H9 (cell line): ENCODE measurements around the gene VWA1. TPM values are rescaled to one million over a fixed set of nuclear protein-coding genes. Genes with fewer than 3 reads are reported as not detected.

Source experiments
- DNase-seq: peaks from one replicate; pipeline ENCODE4 v3.0.0-alpha.2; 2017
- H2AFZ ChIP-seq: one replicate; pipeline ENCODE4 v1.6.1; 2013; ENCODE audit warnings: mild to moderate bottlenecking, low read length, control low read depth, moderate library complexity
- H2AK5ac ChIP-seq: 2 replicates; pipeline ENCODE4 v1.6.1; 2013; ENCODE audit warnings: low read length, control low read depth, mixed read lengths; ENCODE audit not compliant: insufficient read length
- H2BK120ac ChIP-seq: one replicate; pipeline ENCODE4 v1.6.1; 2013; ENCODE audit warnings: low read depth, mild to moderate bottlenecking, low read length, control low read depth, inconsistent platforms; ENCODE audit not compliant: poor library complexity, severe bottlenecking
- H2BK12ac ChIP-seq: 2 replicates; pipeline ENCODE4 v1.6.1; 2013; ENCODE audit warnings: low read length, control low read depth, mixed read lengths, low read depth; ENCODE audit not compliant: insufficient read length
- H2BK15ac ChIP-seq: 2 replicates; pipeline ENCODE4 v1.6.1; 2013; ENCODE audit warnings: low read depth, low read length, control low read depth
- H2BK20ac ChIP-seq: one replicate; pipeline ENCODE4 v1.6.1; 2013; ENCODE audit warnings: low read depth, mild to moderate bottlenecking, low read length, control low read depth, inconsistent platforms; ENCODE audit not compliant: poor library complexity, severe bottlenecking
- H2BK5ac ChIP-seq: 2 replicates; pipeline ENCODE4 v1.6.1; 2013; ENCODE audit warnings: low read length, control low read depth, mixed read lengths; ENCODE audit not compliant: insufficient read length
- H3K14ac ChIP-seq: 2 replicates; pipeline ENCODE4 v1.6.1; 2013; ENCODE audit warnings: low read length, control low read depth; ENCODE audit not compliant: insufficient read depth
- H3K18ac ChIP-seq: 2 replicates; pipeline ENCODE4 v1.6.1; 2013; ENCODE audit warnings: low read depth, mild to moderate bottlenecking, mixed read lengths, low read length, control low read depth; ENCODE audit not compliant: insufficient read length
- H3K23ac ChIP-seq: 2 replicates; pipeline ENCODE4 v1.6.1; 2013; ENCODE audit warnings: low read length, control low read depth, mixed read lengths, low read depth; ENCODE audit not compliant: insufficient read length
- H3K23me2 ChIP-seq: 2 replicates; pipeline ENCODE4 v1.6.1; 2013; ENCODE audit warnings: low read depth, mild to moderate bottlenecking, mixed read lengths, low read length, control low read depth; ENCODE audit not compliant: insufficient read length, poor library complexity, severe bottlenecking
- H3K27ac ChIP-seq: 2 replicates; pipeline ENCODE4 v1.5.1; 2013; ENCODE audit warnings: low read length, control low read depth, mixed read lengths, low read depth; ENCODE audit not compliant: insufficient read length
- H3K27me3 ChIP-seq: 2 replicates; pipeline ENCODE4 v1.6.1; 2013; ENCODE audit warnings: low read length, control low read depth, inconsistent platforms; ENCODE audit not compliant: insufficient read depth
- H3K4ac ChIP-seq: 2 replicates; pipeline ENCODE4 v1.6.1; 2013; ENCODE audit warnings: low read depth, mild to moderate bottlenecking, control low read depth, inconsistent platforms, low read length, moderate library complexity
- H3K4me1 ChIP-seq: 2 replicates; pipeline ENCODE4 v1.6.1; 2013; ENCODE audit warnings: low read length, control low read depth, inconsistent platforms; ENCODE audit not compliant: insufficient read depth
- H3K4me2 ChIP-seq: 2 replicates; pipeline ENCODE4 v1.6.1; 2013; ENCODE audit warnings: low read length, control low read depth, mixed read lengths; ENCODE audit not compliant: insufficient read length, insufficient read depth
- H3K56ac ChIP-seq: 2 replicates; pipeline ENCODE4 v1.6.1; 2013; ENCODE audit warnings: low read depth, mild to moderate bottlenecking, mixed read lengths, low read length, control low read depth; ENCODE audit not compliant: insufficient read length
- H3K79me1 ChIP-seq: 2 replicates; pipeline ENCODE4 v1.6.1; 2013; ENCODE audit warnings: low read depth, mild to moderate bottlenecking, moderate library complexity, low read length, control low read depth, inconsistent platforms; ENCODE audit not compliant: insufficient read depth, poor library complexity, severe bottlenecking
- H3K79me2 ChIP-seq: 2 replicates; pipeline ENCODE4 v1.6.1; 2013; ENCODE audit warnings: low read length, control low read depth, inconsistent platforms; ENCODE audit not compliant: insufficient read depth
- H3K9ac ChIP-seq: 2 replicates; pipeline ENCODE4 v1.6.1; 2013; ENCODE audit warnings: low read length, control low read depth, mixed read lengths; ENCODE audit not compliant: insufficient read length; ENCODE audit errors: extremely low read depth
- H3K9me3 ChIP-seq: one replicate; pipeline ENCODE4 v1.6.1; 2013; ENCODE audit warnings: low read depth, low read length, inconsistent platforms; ENCODE audit not compliant: control insufficient read depth
- H3T11ph ChIP-seq: one replicate; pipeline ENCODE4 v1.6.1; 2013; ENCODE audit warnings: mild to moderate bottlenecking, low read length, control low read depth, inconsistent platforms
- H4K20me1 ChIP-seq: one replicate; pipeline ENCODE4 v1.6.1; 2013; ENCODE audit not compliant: control insufficient read depth, insufficient read length, insufficient read depth
- H4K5ac ChIP-seq: 2 replicates; pipeline ENCODE4 v1.6.1; 2013; ENCODE audit warnings: low read depth, mild to moderate bottlenecking, mixed read lengths, low read length, control low read depth; ENCODE audit not compliant: insufficient read length
- H4K8ac ChIP-seq: replicated peaks from 2 replicates; pipeline ENCODE4 v1.6.1; 2013; ENCODE audit warnings: low read length, control low read depth, mixed read lengths, low read depth; ENCODE audit not compliant: insufficient read length
- H4K91ac ChIP-seq: 2 replicates; pipeline ENCODE4 v1.6.1; 2013; ENCODE audit warnings: low read depth, mild to moderate bottlenecking, moderate library complexity, mixed read lengths, low read length, control low read depth; ENCODE audit not compliant: insufficient read length
- H3K27ac Mint-ChIP-seq, 3 experiments: 2 replicates in 2 of 3; 3 replicates in 1 of 3; pipeline ENCODE4 v1.8.0; 2020 to 2021; ENCODE audit warnings: mixed read lengths in 3 of 3, mild to moderate bottlenecking in 1 of 3, moderate library complexity in 1 of 3
- H3K27me3 Mint-ChIP-seq: 2 replicates; pipeline ENCODE4 v1.8.0; 2021; ENCODE audit warnings: low read depth, mild to moderate bottlenecking, moderate library complexity, mixed read lengths
- H3K36me3 Mint-ChIP-seq, 3 experiments: 2 replicates in 2 of 3; 3 replicates in 1 of 3; pipeline ENCODE4 v1.8.0; 2020 to 2021; ENCODE audit warnings: low read depth in 3 of 3, mixed read lengths in 3 of 3; ENCODE audit not compliant: insufficient read depth in 1 of 3
- H3K4me1 Mint-ChIP-seq, 2 experiments: 2 replicates each; pipeline ENCODE4 v1.8.0; 2020; ENCODE audit warnings: mixed read lengths in 2 of 2
- H3K4me3 Mint-ChIP-seq, 2 experiments: 2 replicates in 1 of 2; 3 replicates in 1 of 2; pipeline ENCODE4 v1.8.0; 2020 to 2021; ENCODE audit warnings: mild to moderate bottlenecking in 2 of 2, mixed read lengths in 2 of 2, moderate library complexity in 1 of 2
- H3K9me3 Mint-ChIP-seq, 2 experiments: 2 replicates in 1 of 2; 3 replicates in 1 of 2; pipeline ENCODE4 v1.8.0; 2020; ENCODE audit warnings: mild to moderate bottlenecking in 2 of 2, mixed read lengths in 2 of 2, moderate library complexity in 1 of 2
- CTCF ChIP-seq: fragments of 200-600 bp; sonication (generic); conservative IDR thresholded peaks from 3 replicates; pipeline ENCODE4 v1.8.0; 2021; ENCODE audit warnings: antibody characterized with exemption, mild to moderate bottlenecking
- WGBS: extraction: QIAGEN DNeasy Blood & Tissue Kit; methylation state at CpG from one replicate; pipeline ENCODE4 v1.1.7; 2013; ENCODE audit warnings: missing lambda C conversion rate, low lambda C conversion rate, mixed read lengths; ENCODE audit not compliant: insufficient read length; ENCODE audit errors: extremely low coverage; 5-methylcytosine and 5-hydroxymethylcytosine counted together
- total RNA-seq: library from RNA; stranded (reverse); gene quantifications from 2 replicates; pipeline ENCODE4 v1.2.1, GENCODE V29; 2021

Gene VWA1
- total RNA-seq, 1 experiment from 2014 or later = 57.1 TPM

GRCh38 chr1:1421147-1421906 lies 14.2 kb upstream of the VWA1 start, which contains the start of gene ANKRD65:
ANKRD65 (minus strand) TSS chr1:1421276; CDS start chr1:1421005, 271 bp downstream.
- Histone ChIP-seq H3K4ac (no peak within 1 kb of the TSS), H3K18ac (no peak within 1 kb of the TSS), H2BK120ac (no peak within 1 kb of the TSS), H2BK5ac (no peak within 1 kb of the TSS), H4K5ac (no peak within 1 kb of the TSS), H2BK20ac (no peak within 1 kb of the TSS), H3K9me3 (no peaks in the 10 kb centered on the region), H4K8ac (no peak within 1 kb of the TSS), H2AK5ac (no peak within 1 kb of the TSS), H3K23ac (no peak within 1 kb of the TSS), H2AFZ (no peak within 1 kb of the TSS), H3K56ac (no peak within 1 kb of the TSS), H3K4me2 (no peak within 1 kb of the TSS), H4K20me1 (no peaks in the 10 kb centered on the region), H3K79me1 (no peaks in the 10 kb centered on the region), H3K14ac (no peak within 1 kb of the TSS; the same call in 1 of the 2 replicates), H3T11ph (no peak within 1 kb of the TSS), H4K91ac (no peak within 1 kb of the TSS), H2BK12ac (no peak within 1 kb of the TSS), H3K23me2 (peaks cover 3% of the 10 kb centered on the region), H3K27ac (no peak within 1 kb of the TSS), H2BK15ac (no peak within 1 kb of the TSS), H3K79me2 (no peaks in the 10 kb centered on the region), H3K4me1 (peaks cover 5% of the 10 kb centered on the region; the same call in 1 of the 2 replicates), H3K9ac (no peak within 1 kb of the TSS), H3K27me3 (no peaks in the 10 kb centered on the region)
- Mint-ChIP-seq H3K27me3 (no peaks in the 10 kb centered on the region), H3K9me3 (no peaks in the 10 kb centered on the region), H3K4me3 (no peak within 1 kb of the TSS; a peak in 1 of 5 replicates), H3K4me1 (peaks cover 37 to 57% of the 10 kb centered on the region in 2 experiments), H3K36me3 (no peaks in the 10 kb centered on the region; a peak in 2 of 7 replicates), H3K27ac (peak within 1 kb of the TSS in 2 of 3 experiments; percentile 73 to 82; a peak in 1 of 7 replicates)
- TF ChIP-seq CTCF = no peak
- DNase-seq = peak; percentile 37
- no CpG with 5 or more reads among the region's 18 CpGs for WGBS
